Measurements from ENCODE around the gene ADIPOQ. TPM values are rescaled to one million over a fixed set of nuclear protein-coding genes. Genes with fewer than 3 reads are reported as not detected.

ADIPOQ gene
- total and polyA plus RNA-seq, 2 of the 13 experiments (the other 11 are each of a cell fraction or from before 2014, with no cell fraction given) = not detected

GRCh38 chr3:186806089-186807055, 36.1 kb upstream of the ADIPOQ start, which contains the start of gene RFC4 (continued):
- TF ChIP-seq FOXP1 (IDR thresholded peaks at IDR 0.05) (no peak), FOXP1 (CRISPR knock-in tag; IDR thresholded peaks at IDR 0.05) (no peak), ESRRA (CRISPR knock-in tag; IDR thresholded peaks at IDR 0.05; ENCODE audit: low read depth) (peak; percentile 37; the same call in 1 of the 2 replicates), CCDC6 (CRISPR knock-in tag; IDR thresholded peaks at IDR 0.05) (peak; percentile 86; the same call in 1 of the 2 replicates), ZFP41 (CRISPR knock-in tag; IDR thresholded peaks at IDR 0.05; ENCODE audit: borderline replicate concordance) (no peak; the same call in 1 of the 2 replicates), ZNF674 (CRISPR knock-in tag; IDR thresholded peaks at IDR 0.05; ENCODE audit: low read depth) (no peak), ZSCAN20 (CRISPR knock-in tag; IDR thresholded peaks at IDR 0.05; ENCODE audit: borderline replicate concordance) (0 out of 2 replicates have a peak, but pooled peaks have one; percentile 47), ZFP91 (CRISPR knock-in tag; IDR thresholded peaks at IDR 0.05; ENCODE audit: borderline replicate concordance) (peak; percentile 89; the same call in 1 of the 2 replicates), IKZF1 (IDR thresholded peaks at IDR 0.05) (no peak), ZNF496 (CRISPR knock-in tag; IDR thresholded peaks at IDR 0.05; ENCODE audit: insufficient replicate concordance) (no peak), ZNF841 (CRISPR knock-in tag; IDR thresholded peaks at IDR 0.05; ENCODE audit: borderline replicate concordance) (no peak), ZSCAN30 (CRISPR knock-in tag; IDR thresholded peaks at IDR 0.05) (no peak; the same call in 1 of the 2 replicates), KLF16 (CRISPR knock-in tag; IDR thresholded peaks at IDR 0.05) (peak in 1 of 2 experiments; percentile 68; a peak in 2 of 4 replicates), IRF2 (CRISPR knock-in tag; IDR thresholded peaks at IDR 0.05) (peak; percentile 56; the same call in 1 of the 2 replicates), ZNF264 (CRISPR knock-in tag; IDR thresholded peaks at IDR 0.05) (no peak; the same call in 1 of the 2 replicates), POLR2G (IDR thresholded peaks at IDR 0.05; ENCODE audit: low read depth, low read length) (peak; percentile 93), ZNF790 (CRISPR knock-in tag; IDR thresholded peaks at IDR 0.05; ENCODE audit: borderline replicate concordance) (no peak), ETV5 (CRISPR knock-in tag; IDR thresholded peaks at IDR 0.05; ENCODE audit: borderline replicate concordance) (peak; percentile 81), ZNF224 (CRISPR knock-in tag; IDR thresholded peaks at IDR 0.05) (peak; percentile 91; the same call in 1 of the 2 replicates), ZNF18 (CRISPR knock-in tag; IDR thresholded peaks at IDR 0.05; ENCODE audit: insufficient replicate concordance) (no peak), ZNF678 (CRISPR knock-in tag; IDR thresholded peaks at IDR 0.05) (no peak)
- TF ChIP-seq, protein P1, sequence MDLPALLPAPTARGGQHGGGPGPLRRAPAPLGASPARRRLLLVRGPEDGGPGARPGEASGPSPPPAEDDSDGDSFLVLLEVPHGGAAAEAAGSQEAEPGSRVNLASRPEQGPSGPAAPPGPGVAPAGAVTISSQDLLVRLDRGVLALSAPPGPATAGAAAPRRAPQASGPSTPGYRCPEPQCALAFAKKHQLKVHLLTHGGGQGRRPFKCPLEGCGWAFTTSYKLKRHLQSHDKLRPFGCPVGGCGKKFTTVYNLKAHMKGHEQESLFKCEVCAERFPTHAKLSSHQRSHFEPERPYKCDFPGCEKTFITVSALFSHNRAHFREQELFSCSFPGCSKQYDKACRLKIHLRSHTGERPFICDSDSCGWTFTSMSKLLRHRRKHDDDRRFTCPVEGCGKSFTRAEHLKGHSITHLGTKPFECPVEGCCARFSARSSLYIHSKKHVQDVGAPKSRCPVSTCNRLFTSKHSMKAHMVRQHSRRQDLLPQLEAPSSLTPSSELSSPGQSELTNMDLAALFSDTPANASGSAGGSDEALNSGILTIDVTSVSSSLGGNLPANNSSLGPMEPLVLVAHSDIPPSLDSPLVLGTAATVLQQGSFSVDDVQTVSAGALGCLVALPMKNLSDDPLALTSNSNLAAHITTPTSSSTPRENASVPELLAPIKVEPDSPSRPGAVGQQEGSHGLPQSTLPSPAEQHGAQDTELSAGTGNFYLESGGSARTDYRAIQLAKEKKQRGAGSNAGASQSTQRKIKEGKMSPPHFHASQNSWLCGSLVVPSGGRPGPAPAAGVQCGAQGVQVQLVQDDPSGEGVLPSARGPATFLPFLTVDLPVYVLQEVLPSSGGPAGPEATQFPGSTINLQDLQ (CRISPR knock-in tag; IDR thresholded peaks at IDR 0.05) = peak; percentile 58; the same call in 1 of the 2 replicates
- TF ChIP-seq, protein P2, sequence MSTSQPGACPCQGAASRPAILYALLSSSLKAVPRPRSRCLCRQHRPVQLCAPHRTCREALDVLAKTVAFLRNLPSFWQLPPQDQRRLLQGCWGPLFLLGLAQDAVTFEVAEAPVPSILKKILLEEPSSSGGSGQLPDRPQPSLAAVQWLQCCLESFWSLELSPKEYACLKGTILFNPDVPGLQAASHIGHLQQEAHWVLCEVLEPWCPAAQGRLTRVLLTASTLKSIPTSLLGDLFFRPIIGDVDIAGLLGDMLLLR (CRISPR knock-in tag; IDR thresholded peaks at IDR 0.05) = peak; percentile 95
